Measurements from ENCODE around the gene AMDHD2.
"Not testable (repeated sequence)": the region's sequence is repeated elsewhere in the genome, so short reads cannot be mapped to it uniquely, and the experiment has no call there.

AMDHD2 gene

DNA sequence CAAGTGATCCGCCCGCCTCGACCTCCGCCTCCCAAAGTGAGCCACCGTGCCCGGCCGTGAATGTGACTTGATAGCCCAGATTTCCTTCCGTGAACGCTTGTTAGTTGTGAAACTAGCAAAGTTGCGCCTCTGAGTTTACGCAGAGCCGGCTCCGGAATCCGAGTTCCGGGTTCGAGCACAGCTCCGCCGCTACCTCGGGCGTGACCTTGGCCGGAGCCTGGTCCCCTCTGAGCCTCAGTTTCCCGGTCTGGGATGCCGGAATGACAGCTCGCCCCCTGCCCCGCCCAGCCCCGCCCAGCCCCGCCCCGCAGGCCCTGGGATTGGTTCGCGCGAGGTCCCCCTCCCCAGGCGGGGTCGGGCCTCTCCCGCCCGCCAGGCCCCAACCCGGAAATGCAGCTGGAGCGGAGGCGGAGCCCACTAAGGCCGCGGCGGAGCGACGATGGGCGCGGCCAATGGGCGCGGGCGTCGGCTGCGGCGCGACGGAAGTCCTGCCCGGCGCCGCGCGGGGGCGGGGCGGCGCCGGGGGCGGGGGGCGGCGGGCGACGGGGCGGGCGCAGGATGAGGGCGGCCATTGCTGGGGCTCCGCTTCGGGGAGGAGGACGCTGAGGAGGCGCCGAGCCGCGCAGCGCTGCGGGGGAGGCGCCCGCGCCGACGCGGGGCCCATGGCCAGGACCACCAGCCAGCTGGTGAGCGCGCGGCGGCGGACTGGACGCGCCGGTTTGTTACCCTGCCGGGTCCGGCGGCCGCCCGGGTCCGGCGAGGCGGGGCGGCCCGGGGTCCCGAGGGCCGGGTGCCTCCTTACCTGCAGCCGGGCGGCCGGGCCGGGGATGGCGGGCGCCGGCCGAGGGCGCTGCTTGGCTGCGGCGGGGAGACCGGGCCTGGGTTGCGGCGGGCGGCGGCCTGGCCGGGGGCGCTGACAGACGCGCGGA, 17.5 kb downstream of the AMDHD2 start, which contains the start of gene PDPK1:
Gene PDPK1 (plus strand): TSS at position 571 of the 929 bp plus-strand sequence. CDS start 92 bp downstream, at position 663.
- H3K4me1 Mint-ChIP-seq: peaks cover 31% of the 10 kb centered on the region

DNA sequence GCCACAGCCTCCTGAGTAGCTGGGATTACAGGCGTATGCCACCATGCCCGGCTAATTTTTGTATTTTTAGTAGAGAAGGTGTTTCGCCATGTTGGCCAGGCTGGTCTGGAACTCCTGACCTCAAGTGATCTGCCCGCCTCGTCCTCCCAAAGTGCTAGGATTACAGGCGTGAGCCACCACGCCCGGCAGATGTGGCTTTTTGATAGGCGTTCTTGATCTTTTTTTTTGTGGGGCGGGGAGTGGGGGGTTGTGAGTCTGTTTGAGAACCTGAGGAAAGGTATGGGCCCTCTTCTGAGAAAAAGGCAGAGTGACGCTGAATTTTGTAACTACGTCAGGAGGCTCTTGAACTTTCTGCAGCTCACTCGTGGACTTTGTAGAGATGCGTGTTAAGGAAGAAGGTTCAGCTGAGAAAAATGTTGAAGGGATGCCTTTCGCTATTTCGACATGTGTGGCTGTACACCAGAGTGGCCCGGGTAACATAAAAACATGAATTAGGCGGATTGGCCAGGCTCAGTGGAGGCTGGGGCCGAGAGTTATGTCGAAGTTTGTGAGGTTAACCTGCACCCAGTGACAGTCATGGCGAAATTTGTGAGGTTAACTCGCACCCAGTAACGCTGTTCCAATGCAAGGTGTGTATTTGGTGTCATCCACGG, 19.1 kb downstream of the AMDHD2 start:
- peaks cover 28% of the 10 kb centered on the region for H3K4me1 Mint-ChIP-seq
- H3K4me3 Mint-ChIP-seq: peak overlapping the region; percentile 80 to 87 (median 85)
- H3K36me3 Mint-ChIP-seq (ENCODE audit: low read depth); H3K9me3 Mint-ChIP-seq; H3K27me3 Mint-ChIP-seq (ENCODE audit: low read depth): not testable (repeated sequence)
- peak overlapping the region in 1 of 3 experiments; percentile 13 for H3K27ac Mint-ChIP-seq

More for the DNA sequence above, 17.5 kb downstream of the AMDHD2 start, which contains the start of gene PDPK1:
- Mint-ChIP-seq H3K27ac (peak within 1 kb of the TSS; percentile 73 to 85 (median 76)), H3K27me3 (ENCODE audit: low read depth) (no peaks in the 10 kb centered on the region), H3K4me3 (peak within 1 kb of the TSS; percentile 85 to 89 (median 88)), H3K9me3 (no peaks in the 10 kb centered on the region), H3K36me3 (ENCODE audit: low read depth) (no peaks in the 10 kb centered on the region)
- TF ChIP-seq, protein P1, sequence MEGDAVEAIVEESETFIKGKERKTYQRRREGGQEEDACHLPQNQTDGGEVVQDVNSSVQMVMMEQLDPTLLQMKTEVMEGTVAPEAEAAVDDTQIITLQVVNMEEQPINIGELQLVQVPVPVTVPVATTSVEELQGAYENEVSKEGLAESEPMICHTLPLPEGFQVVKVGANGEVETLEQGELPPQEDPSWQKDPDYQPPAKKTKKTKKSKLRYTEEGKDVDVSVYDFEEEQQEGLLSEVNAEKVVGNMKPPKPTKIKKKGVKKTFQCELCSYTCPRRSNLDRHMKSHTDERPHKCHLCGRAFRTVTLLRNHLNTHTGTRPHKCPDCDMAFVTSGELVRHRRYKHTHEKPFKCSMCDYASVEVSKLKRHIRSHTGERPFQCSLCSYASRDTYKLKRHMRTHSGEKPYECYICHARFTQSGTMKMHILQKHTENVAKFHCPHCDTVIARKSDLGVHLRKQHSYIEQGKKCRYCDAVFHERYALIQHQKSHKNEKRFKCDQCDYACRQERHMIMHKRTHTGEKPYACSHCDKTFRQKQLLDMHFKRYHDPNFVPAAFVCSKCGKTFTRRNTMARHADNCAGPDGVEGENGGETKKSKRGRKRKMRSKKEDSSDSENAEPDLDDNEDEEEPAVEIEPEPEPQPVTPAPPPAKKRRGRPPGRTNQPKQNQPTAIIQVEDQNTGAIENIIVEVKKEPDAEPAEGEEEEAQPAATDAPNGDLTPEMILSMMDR (IDR thresholded peaks at IDR 0.05; ENCODE audit: unreplicated experiment in 3 of 3): no peak

DNA sequence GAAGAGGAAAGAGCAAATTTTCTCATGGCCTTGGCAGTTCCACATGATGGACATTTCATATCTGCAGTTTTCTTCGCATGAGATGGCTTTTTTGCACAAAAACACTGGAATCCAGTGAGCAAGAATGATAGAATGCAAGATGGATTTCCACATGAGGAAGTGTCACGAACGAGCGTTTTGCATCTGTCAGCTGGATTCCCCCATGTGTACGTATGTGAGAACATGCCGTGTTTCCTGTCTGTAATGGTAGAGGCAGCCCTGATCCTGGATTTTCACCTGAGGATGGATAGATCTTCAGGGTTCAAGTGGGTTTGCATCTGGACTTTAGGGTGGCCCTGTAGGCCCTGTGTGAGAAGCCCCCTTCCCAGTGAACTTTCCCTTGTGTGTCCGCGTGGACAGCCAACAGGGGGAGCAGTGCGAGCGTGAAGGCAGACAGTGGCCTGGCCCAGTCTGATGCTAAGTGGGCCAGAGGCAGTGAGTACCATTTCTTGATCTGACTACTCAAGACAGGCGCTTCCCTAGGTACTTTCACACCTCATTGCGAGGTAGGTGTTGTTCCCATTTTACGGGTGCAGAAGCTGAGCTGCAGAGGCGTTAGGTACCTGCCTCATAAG, 19.8 kb downstream of the AMDHD2 start:
- peak overlapping the region; percentile 80 to 87 (median 85) for H3K4me3 Mint-ChIP-seq
- H3K4me1 Mint-ChIP-seq: peaks cover 28% of the 10 kb centered on the region
- H3K27ac Mint-ChIP-seq: peak overlapping the region in 2 of 3 experiments; percentile 15 to 18
- not testable (repeated sequence) for H3K27me3 Mint-ChIP-seq (ENCODE audit: low read depth); H3K9me3 Mint-ChIP-seq; H3K36me3 Mint-ChIP-seq (ENCODE audit: low read depth)
- TF ChIP-seq, protein P1 (IDR thresholded peaks at IDR 0.05; ENCODE audit: unreplicated experiment in 3 of 3): peak; percentile 37 to 50 (median 41)

DNA sequence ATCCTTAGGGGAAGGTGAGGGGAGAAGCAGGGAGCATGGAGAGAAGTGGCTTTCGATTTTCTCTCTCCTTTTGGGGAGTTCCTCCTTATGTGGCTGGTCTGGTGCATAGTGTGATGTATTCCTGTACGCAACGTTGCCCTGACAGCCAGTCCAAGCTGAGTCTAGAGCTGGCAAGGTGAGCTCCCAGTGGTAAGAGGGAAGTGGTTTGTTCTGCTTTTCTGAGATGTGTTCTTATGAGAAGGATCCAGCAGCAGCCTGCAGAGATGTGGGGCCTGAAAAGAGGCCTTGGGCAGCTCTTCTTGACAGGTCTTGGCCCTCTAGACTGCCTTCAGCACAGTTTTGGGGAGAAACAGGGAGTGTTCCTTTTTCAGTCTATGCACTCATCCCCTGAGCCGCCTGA, 20.7 kb downstream of the AMDHD2 start:
- not testable (repeated sequence) for H3K27me3 Mint-ChIP-seq (ENCODE audit: low read depth); H3K36me3 Mint-ChIP-seq (ENCODE audit: low read depth); H3K9me3 Mint-ChIP-seq
- Mint-ChIP-seq H3K4me3 (peak overlapping the region; percentile 17 to 87 (median 85)), H3K27ac (peak overlapping the region in 1 of 3 experiments; percentile 41), H3K4me1 (peaks cover 28% of the 10 kb centered on the region)

DNA sequence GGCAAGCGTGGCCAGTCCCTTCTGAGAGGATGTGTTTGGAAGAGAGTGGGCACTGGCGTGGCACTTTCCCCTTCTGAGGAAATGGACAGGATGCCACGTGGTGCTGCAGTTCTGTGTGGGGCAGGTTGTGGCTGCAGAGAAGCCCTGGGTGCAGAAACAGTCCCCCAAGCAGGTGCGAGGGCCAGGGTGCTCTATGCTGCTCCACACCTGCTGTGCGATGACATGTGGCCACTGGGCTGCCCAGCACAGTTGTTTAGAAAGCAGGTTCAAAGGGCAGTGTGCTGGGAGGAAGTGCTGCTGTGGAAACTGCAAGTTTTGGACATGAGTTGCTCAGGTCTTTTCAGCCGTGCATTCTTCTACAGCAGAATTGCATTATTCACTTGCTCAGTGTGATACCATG, 21.2 kb downstream of the AMDHD2 start:
- H3K9me3 Mint-ChIP-seq; H3K36me3 Mint-ChIP-seq (ENCODE audit: low read depth); H3K4me3 Mint-ChIP-seq; H3K27me3 Mint-ChIP-seq (ENCODE audit: low read depth): not testable (repeated sequence)
- H3K4me1 Mint-ChIP-seq: peaks cover 28% of the 10 kb centered on the region
- H3K27ac Mint-ChIP-seq: peak overlapping the region in 1 of 3 experiments; percentile 41

DNA sequence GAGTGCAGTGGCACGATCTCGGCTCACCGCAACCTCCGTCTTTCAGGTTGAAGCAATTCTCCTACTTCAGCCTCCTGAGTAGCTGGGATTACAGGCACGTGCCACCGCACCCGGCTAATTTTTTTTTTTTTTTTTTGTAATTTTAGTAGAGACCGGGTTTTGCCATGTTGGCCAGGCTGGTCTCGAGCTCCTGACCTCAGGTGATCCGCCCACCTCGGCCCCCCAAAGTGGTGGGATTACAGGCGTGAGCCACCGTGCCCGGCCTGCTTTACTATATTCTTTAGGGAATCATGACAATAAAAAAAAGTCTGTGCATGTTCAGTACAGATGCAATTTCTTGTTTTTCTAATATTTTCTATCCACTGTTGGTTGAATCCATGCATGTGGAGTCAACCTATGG, 23.6 kb downstream of the AMDHD2 start:
- H3K9me3 Mint-ChIP-seq; H3K36me3 Mint-ChIP-seq (ENCODE audit: low read depth): not testable (repeated sequence)
- peaks cover 25% of the 10 kb centered on the region for H3K4me1 Mint-ChIP-seq

DNA sequence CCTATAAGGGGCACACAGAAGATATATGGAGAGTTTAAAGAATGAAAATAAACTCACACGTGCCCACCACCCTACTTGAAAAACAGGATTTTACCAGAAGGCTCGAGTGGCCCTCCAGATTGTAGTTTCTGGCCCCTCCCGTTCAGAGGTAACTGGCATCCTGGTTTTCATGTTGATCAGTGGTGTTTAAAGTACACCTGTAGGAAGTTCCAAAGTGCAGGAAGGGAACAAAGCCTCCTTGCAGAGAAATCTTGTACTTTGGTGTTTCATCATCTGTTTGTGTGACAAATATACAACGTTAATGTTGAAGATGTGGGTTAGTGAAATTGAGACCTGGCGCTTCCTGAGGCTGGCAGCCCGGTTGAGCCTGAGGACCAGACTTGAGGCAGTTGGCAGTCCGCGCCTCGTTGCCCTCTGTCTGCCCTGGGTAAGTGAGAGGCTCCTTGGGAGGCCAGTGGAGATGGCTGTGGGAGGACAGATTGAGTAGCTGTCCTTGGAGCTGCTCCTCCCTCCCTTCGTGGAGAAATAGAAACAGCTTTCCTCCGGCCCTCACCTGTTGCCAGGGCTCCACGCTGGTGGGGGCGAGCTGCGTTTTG, 30.2 kb downstream of the AMDHD2 start:
- not testable (repeated sequence) for H3K4me3 Mint-ChIP-seq; H3K4me1 Mint-ChIP-seq; H3K27me3 Mint-ChIP-seq (ENCODE audit: low read depth); H3K36me3 Mint-ChIP-seq (ENCODE audit: low read depth); H3K9me3 Mint-ChIP-seq; H3K27ac Mint-ChIP-seq

More for the DNA sequence above, 23.6 kb downstream of the AMDHD2 start:
- H3K4me3 Mint-ChIP-seq; H3K27me3 Mint-ChIP-seq (ENCODE audit: low read depth): not testable (repeated sequence)
- H3K27ac Mint-ChIP-seq: peak overlapping the region in 1 of 3 experiments; percentile 31

DNA sequence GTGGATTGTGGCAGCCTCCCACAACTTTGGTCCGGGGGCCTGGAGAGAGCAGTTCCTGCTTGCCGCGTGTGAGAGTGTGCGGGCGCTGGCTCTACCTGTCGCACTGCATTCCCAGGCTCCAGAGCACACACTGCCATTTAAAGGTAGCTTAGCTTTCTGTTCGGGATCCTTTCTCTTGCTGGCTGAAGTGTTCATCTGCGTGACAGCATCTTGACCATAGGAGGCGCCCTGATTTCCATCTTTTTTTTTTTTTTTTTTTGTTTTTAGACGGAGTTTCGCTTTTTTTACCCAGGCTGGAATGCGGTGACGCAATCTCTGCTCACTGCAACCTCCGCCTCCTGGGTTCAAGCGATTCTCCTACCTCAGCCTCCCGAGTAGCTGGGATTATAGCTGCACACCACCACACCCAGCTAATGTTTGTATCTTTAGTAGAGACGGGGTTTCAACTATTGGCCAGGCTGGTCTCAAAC, 31.3 kb downstream of the AMDHD2 start:
- TF ChIP-seq, protein P1 (IDR thresholded peaks at IDR 0.05; ENCODE audit: unreplicated experiment in 3 of 3): peak in 1 of 3 experiments; percentile 20
- H3K36me3 Mint-ChIP-seq (ENCODE audit: low read depth); H3K9me3 Mint-ChIP-seq; H3K4me3 Mint-ChIP-seq; H3K4me1 Mint-ChIP-seq; H3K27ac Mint-ChIP-seq; H3K27me3 Mint-ChIP-seq (ENCODE audit: low read depth): not testable (repeated sequence)

DNA sequence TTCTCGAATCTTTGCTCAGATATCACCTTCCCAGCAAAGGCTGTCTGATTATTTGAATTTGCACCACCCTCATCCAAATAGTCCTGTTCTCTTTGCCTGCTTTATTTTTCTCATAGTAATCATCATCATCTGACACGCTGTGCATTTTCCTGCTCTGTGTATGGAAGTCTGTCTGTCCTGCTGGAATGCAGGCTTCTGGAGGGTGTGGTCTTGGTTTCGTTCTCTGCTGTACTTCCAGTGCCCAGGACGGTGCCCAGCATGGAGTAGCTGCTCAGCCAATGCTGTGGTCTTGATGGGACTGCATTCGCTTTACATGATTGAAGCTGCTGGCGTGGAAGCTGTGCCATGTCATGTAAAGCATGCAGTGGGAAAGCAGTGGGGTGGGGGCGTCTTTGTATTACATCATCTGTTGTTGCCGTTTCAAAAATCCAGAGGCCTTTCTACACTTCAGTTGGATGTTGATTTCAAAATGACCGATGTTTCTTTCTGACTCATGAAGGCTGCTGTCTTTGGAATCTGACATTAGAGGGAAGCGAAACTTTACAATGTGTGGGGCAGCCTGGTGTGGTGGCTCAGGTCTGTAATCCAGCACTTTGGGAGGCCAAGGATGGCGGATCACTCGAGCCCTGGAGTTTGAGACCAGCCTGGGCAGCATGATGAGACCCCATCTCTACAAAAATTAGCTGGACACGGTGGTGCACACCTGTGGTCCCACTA, 34.7 kb downstream of the AMDHD2 start:
- H3K36me3 Mint-ChIP-seq (ENCODE audit: low read depth); H3K27me3 Mint-ChIP-seq (ENCODE audit: low read depth); H3K4me3 Mint-ChIP-seq; H3K27ac Mint-ChIP-seq; H3K4me1 Mint-ChIP-seq; H3K9me3 Mint-ChIP-seq: not testable (repeated sequence)

DNA sequence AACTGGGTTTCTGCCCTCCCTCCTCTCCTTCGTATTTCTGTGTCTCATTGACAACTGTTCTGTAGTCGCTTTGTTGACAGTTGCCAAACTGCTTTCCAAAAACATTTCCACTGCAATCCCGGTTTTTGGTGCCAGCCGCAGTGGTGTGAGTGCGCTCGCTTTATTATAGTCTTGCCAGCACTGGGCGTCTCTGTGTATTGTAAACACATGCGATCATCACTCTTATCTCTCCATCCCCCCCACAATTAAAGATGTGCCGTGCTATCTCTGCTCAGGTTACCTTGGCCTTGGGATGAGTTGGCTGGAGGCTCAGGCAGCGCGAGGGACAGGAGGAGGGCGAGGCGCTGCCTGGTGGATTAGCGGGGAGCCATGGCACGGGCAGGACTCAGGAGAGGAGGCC, 37.0 kb downstream of the AMDHD2 start:
- H3K36me3 Mint-ChIP-seq (ENCODE audit: low read depth); H3K4me3 Mint-ChIP-seq; H3K9me3 Mint-ChIP-seq; H3K4me1 Mint-ChIP-seq; H3K27me3 Mint-ChIP-seq (ENCODE audit: low read depth); H3K27ac Mint-ChIP-seq: not testable (repeated sequence)
